ENCODE data around the gene SND1. TPM values are rescaled to one million over a fixed set of nuclear protein-coding genes. Genes with fewer than 3 reads are reported as not detected.

The SND1 gene
- total RNA-seq, 4 donors from 2014 or later = 84.2 to 98.8 (median 93.4) TPM

- no peak for DNase-seq
- peak overlapping the region in 3 of 4 donors; percentile 2 to 36 (median 12) for H3K27ac ChIP-seq
- 47 to 49% methylated on average over 2 to 4 of the region's 4 CpGs for WGBS, 2 donors
- intact Hi-C loops (cut with DNase I) = no loop called here
- no peak overlapping the region for H3K4me3 ChIP-seq
- TF ChIP-seq CTCF (IDR thresholded peaks at IDR 0.05) (no peak), POLR2A (IDR thresholded peaks at IDR 0.05) (no peak)
- peaks cover 23 to 69% (median 30%) of the 10 kb centered on the region in 3 donors for H3K4me1 ChIP-seq
- no peaks in the 10 kb centered on the region for H3K27me3 ChIP-seq
- no peaks in the 10 kb centered on the region for H3K9me3 ChIP-seq
- H3K36me3 ChIP-seq = peaks cover 0 to 9% (median 0%) of the 10 kb centered on the region in 3 donors
Measured at GRCh38 chr7:128014811-128015210, 362.8 kb downstream of the SND1 start.

GRCh38 chr7:128017460-128017859 is 365.5 kb downstream of the SND1 start:
- no peak for DNase-seq
- Histone ChIP-seq H3K4me3 (no peak overlapping the region), H3K9me3 (no peaks in the 10 kb centered on the region), H3K27ac (peak overlapping the region; percentile 40 to 82 (median 71)), H3K4me1 (peaks cover 29 to 84% (median 38%) of the 10 kb centered on the region in 3 donors), H3K27me3 (no peaks in the 10 kb centered on the region), H3K36me3 (peaks cover 0 to 14% (median 0%) of the 10 kb centered on the region in 3 donors)
- TF ChIP-seq POLR2A (IDR thresholded peaks at IDR 0.05) (no peak), CTCF (IDR thresholded peaks at IDR 0.05) (peak in 1 of 6 experiments; percentile 41)
- intact Hi-C loops (cut with DNase I) = no loop called here
- 50 to 71% methylated on average over 5 to 6 of the region's 6 CpGs for WGBS, 2 donors

GRCh38 chr7:128017862-128018845 is 366.2 kb downstream of the SND1 start:
- WGBS, 2 donors = 54 to 71% methylated on average over 6 of the region's 8 CpGs
- H3K4me3 ChIP-seq = no peak overlapping the region
- TF ChIP-seq CTCF (IDR thresholded peaks at IDR 0.05) (no peak), POLR2A (IDR thresholded peaks at IDR 0.05) (no peak)
- intact Hi-C loops (cut with DNase I) = no loop called here
- DNase-seq = no peak
- H3K4me1 ChIP-seq = peaks cover 33 to 91% (median 38%) of the 10 kb centered on the region in 3 donors
- peaks cover 0 to 10% (median 0%) of the 10 kb centered on the region in 3 donors for H3K36me3 ChIP-seq
- peak overlapping the region; percentile 40 to 82 (median 72) for H3K27ac ChIP-seq
- no peaks in the 10 kb centered on the region for H3K27me3 ChIP-seq
- H3K9me3 ChIP-seq = no peaks in the 10 kb centered on the region

GRCh38 chr7:128019288-128019687 is 367.3 kb downstream of the SND1 start:
- DNase-seq = no peak
- peaks cover 0 to 15% (median 0%) of the 10 kb centered on the region in 3 donors for H3K36me3 ChIP-seq
- 95 to 96% methylated on average over 3 of the region's 3 CpGs for WGBS, 2 donors
- TF ChIP-seq POLR2A (IDR thresholded peaks at IDR 0.05) = no peak
- TF ChIP-seq CTCF (IDR thresholded peaks at IDR 0.05) = no peak
- H3K27ac ChIP-seq = no peak overlapping the region
- intact Hi-C loops (cut with DNase I) = no loop called here
- no peaks in the 10 kb centered on the region for H3K9me3 ChIP-seq
- peaks cover 31 to 84% (median 32%) of the 10 kb centered on the region in 3 donors for H3K4me1 ChIP-seq
- no peaks in the 10 kb centered on the region for H3K27me3 ChIP-seq
- H3K4me3 ChIP-seq = no peak overlapping the region

GRCh38 chr7:128020159-128020558 is 368.2 kb downstream of the SND1 start:
- intact Hi-C loops (cut with DNase I) = no loop called here
- no peaks in the 10 kb centered on the region for H3K27me3 ChIP-seq
- peaks cover 0 to 20% (median 0%) of the 10 kb centered on the region in 3 donors for H3K36me3 ChIP-seq
- H3K27ac ChIP-seq = no peak overlapping the region
- no peaks in the 10 kb centered on the region for H3K9me3 ChIP-seq
- 89 to 93% methylated on average over 6 of the region's 6 CpGs for WGBS, 2 donors
- DNase-seq = no peak
- peaks cover 23 to 75% (median 26%) of the 10 kb centered on the region in 3 donors for H3K4me1 ChIP-seq
- TF ChIP-seq POLR2A (IDR thresholded peaks at IDR 0.05) (no peak), CTCF (IDR thresholded peaks at IDR 0.05) (peak in 1 of 6 experiments; percentile 14)
- no peak overlapping the region for H3K4me3 ChIP-seq

Data from esophagus squamous epithelium (tissue), 5 donors.